HG03280 (cell line): ENCODE data around the gene C7orf33.
"Not testable (repeated sequence)": the region's sequence is repeated elsewhere in the genome, so short reads cannot be mapped to it uniquely, and the experiment has no call there.

ENCODE experiments used
- ATAC-seq: cut with Tn5 transposase; IDR thresholded peaks from one replicate; pipeline ENCODE4 v1.9.1; 2021; ENCODE audit warnings: mild to moderate bottlenecking, moderate library complexity; ENCODE audit not compliant: unreplicated experiment

The C7orf33 gene

DNA sequence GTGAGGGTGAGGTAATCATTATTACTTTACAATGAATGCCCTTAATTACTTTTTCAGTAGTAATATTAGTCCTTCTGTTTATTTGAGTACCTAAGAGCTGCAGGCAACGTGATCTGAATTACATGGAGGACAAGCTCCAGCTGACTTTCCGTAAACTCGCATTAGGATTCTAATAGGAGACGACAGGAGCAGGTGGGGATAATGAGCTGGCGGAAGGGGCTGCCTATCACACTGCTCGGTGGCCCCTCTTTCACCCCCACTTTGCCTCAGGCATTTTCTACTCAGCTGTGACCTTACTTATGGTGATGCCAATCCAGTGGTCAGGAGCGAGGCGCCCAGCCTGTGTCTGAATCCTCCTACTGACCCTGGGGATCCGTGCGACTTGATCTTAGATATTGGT is at the start of gene C7orf33:
C7orf33 (plus strand) TSS at position 296 of the 400 bp plus-strand sequence. CDS start 160 bp downstream, outside the sequence.
- ATAC-seq: no peak

DNA sequence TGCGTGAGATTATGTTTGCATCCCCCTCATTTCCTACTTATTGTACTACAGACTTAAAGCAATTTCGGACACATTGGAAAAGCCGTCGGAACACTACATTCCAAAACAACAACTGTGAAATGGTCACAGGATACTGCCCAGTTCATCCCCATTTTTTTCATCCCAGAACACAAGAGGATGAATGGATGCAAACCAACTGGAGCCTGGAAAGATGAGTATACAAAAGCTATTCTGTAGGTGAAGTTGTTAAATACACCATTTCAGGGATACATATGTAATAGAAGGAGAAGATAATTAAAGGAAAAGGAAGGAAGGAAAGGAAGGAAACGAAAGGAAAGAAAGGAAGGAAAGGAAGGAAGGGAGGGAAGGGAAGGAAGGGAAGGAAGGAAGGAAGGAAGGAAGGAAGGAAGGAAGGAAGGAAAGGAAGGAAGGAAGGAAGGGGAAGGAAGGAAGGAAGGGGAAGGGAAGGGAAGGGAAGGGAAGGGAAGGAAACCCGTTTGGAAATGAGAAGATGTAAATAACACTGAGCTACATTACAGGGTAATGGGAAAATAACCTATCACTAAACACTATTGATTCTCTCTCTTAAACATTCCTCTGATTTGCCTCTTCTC is 48.6 kb upstream of the C7orf33 start:
- ATAC-seq: no peak

DNA sequence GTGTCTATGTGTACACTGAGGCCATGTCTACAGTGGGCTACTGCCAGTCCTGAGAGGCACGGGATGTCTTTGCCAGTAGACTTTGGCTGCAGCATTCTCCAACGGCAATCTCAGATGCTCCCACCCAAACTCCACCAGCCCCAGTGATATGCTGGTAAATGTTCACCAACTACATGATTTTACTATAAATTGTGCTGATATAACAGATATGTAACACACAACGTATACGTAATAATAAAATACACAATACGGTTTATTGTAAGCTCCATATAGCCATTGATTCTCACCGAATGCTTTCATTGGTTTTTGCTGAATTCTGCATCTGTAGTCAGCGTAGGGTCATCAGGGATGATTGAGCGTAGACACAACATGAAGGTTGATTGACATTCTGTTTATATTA is 47.3 kb upstream of the C7orf33 start:
- no peak for ATAC-seq

GRCh38 chr7:148545172-148545571 is 45.4 kb upstream of the C7orf33 start:
- ATAC-seq: no peak

DNA sequence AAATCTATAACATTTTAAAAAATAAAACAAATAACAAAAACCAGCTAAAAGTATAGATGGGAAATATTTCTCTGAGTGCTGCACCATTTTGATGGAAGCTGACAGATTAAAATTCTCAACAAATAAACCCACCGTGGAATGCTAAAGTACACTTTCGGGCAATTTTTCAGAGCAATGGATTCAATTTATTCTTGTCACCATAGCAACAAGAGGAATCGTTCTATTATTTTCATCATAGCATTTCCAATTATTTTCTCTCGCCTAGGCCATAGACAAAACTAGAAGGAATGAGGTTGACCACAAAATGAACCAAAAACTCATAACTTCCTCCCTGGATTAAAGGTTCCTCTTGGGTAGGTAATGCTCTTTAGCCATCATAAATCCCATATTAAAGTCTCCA is 44.6 kb upstream of the C7orf33 start:
- no peak for ATAC-seq

- no peak for ATAC-seq
These were observed 43.7 kb upstream of the C7orf33 start for GRCh38 chr7:148546857-148547256.

DNA sequence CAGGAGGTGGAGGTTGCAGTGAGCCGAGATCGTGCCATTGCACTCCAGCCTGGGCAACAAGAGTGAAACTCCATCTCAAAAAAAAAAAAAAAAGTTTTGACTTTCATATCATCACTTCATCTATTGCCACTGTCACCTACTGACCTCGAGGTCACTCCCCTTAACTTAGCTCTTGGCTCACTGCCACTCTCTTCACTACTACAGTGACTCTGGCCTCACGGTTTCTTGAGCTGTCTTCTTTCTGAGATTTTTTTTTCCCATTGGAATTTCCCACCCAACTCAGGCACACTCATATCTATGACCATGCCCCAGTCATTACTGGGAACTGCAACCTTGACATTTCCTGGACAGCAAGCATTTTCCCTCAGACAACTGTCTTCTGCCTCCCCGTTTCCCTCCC is 42.6 kb upstream of the C7orf33 start:
- ATAC-seq: no peak

GRCh38 chr7:148553979-148554378 is 36.6 kb upstream of the C7orf33 start:
- no peak for ATAC-seq

- ATAC-seq: no peak
These were observed 33.7 kb upstream of the C7orf33 start for GRCh38 chr7:148556892-148557291.

GRCh38 chr7:148558914-148559313 is 31.7 kb upstream of the C7orf33 start:
- no peak for ATAC-seq

DNA sequence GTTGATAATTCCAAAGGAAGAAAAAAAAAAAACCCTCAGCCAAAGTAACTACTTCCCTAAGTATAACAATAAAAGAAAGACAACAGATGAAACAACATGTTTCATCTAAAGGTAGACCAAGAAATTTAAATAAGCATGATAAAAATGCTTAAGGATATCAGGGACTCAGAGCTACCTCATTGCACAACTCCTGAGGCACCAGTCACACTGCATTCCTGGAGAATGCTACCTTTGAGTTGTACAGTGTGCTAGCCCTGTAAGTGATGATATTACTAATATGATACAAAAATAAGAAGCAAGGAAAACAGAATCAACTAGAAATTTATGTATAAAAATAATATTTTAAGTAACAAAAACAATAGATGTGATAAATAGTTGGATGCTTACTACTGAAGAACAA is 29.5 kb upstream of the C7orf33 start:
- no peak for ATAC-seq

DNA sequence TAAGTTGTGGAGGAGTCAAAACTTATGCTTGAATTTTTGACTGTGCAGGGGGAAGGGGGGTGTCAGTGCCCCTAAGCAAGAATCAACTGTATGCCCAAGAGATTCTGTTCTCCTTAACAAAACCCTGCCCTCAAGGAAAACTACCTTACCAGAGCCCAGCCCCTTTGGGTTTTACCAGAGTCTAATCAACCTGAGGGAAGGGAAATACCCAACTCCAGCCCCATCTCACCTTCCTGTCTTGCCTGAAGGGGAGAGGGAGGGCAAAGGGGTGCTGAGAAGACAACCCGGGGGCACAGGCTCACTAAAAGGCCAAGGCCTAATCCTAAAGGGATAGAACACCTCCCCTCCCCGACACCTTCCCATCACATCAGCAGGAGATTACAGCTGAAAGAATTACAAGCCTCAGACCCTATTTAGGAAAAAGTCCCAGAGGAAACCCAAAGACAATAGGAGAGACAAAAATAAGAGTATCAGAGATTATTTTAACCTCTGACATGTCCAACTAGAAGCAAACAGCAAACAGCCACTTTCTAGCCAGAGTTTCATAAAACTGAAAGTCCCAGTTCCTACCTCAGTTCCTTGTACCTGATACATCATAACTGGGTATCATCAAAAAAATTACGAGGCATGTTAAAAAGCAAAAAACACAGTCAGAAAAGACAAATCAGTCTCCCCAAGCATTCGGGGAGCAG is 26.8 kb upstream of the C7orf33 start:
- ATAC-seq: no peak

- ATAC-seq: peak; percentile 72
These were observed 26.2 kb upstream of the C7orf33 start for GRCh38 chr7:148564275-148564951.

- ATAC-seq: no peak
These were observed 23.8 kb upstream of the C7orf33 start for GRCh38 chr7:148566736-148567135.

DNA sequence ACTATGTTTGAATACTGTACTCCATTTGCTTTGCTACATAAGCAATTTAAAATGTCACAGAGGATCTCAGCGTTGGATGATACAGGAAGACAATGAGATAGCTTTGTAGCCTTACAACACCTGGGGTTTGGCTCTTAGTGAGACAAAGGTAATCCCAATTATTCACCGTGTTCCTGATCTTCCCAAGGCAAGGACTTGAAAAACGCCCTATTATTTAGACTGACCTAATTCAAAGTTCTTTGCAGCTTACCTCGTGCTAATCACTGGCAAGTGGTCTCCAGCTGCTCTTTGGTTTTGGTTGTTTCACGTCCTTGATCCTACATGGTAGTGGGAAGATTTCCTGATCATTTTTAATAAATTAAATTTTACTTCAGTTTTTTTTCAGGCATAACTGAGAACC is 23.0 kb upstream of the C7orf33 start:
- no peak for ATAC-seq

DNA sequence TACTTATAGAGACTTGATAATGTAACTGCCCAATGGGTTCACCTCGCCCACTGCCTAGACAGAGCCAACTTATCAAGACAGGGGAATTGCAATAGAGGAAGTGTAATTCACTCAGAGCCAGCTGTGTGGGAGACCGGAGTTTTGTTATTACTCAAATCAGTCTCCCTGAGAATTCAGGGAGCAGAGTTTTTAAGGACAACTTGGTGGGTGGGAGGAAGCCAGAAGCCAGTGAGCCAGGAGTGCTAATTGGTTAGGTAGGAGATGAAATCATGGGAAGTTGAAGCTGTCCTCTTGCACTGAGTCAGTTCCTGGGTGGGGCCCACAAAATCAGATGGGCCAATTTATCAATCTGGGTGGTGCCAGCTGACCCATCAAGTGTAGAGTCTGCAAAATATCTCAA is 20.1 kb upstream of the C7orf33 start:
- ATAC-seq: no peak

- not testable (repeated sequence) for ATAC-seq
These were observed 19.6 kb upstream of the C7orf33 start for GRCh38 chr7:148570973-148571372.

DNA sequence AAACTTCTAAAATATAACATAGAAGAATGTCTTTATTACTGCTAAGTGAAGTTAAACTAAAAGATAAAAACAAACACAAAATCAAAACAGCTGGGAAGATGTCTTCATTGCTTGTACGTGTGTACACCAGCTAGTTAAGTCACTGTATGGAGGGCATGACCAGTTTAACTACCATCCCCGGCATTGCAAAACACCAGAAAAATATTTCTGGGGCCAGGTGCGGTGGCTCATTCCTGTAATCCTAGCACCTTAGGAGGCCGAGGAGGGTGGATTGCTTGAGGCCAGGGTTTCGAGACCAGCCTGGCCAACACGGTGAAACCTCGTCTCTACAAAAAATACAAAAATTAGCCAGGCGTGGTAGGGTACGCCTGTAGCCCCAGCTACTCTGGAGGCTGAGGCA is 19.2 kb upstream of the C7orf33 start:
- no peak for ATAC-seq

- ATAC-seq: no peak
These were observed 18.5 kb upstream of the C7orf33 start for GRCh38 chr7:148572067-148572522.

DNA sequence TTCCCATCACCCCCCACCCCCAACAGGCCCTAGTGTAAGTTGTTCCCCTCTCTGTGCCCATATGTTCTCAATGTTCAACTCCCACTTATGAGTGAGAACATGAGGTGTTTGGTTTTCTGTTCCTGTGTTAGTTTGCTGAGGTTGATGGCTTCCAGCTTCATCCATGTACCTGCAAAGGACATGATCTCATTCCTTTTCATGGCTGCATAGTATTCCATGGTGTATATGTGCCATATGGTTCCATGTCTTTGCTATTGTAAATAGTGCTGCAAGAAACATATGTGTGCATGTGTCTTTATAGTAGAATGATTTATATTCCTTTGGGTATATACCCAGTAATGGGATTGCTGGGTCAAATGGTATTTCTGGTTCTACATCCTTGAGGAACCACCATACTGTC is 17.0 kb upstream of the C7orf33 start:
- not testable (repeated sequence) for ATAC-seq

GRCh38 chr7:148575640-148576411 is 14.7 kb upstream of the C7orf33 start:
- peak; percentile 83 for ATAC-seq
